ENCODE data around the gene ALS2CL. TPM values are rescaled to one million over a fixed set of nuclear protein-coding genes. Genes with fewer than 3 reads are reported as not detected.

The ALS2CL gene
- total RNA-seq, 1 experiment from 2014 or later: 67.5 TPM

GRCh38 chr3:46629551-46630517 is 63.6 kb downstream of the ALS2CL start:
- intact Hi-C loops (cut with micrococcal nuclease; ENCODE audit: unreplicated experiment): loop anchor here (1.0 kb wide), 2 partner anchors 72 to 142 kb away; no protein-coding TSS in a partner anchor
- H3K79me2 ChIP-seq (ENCODE audit: low read depth): no peaks in the 10 kb centered on the region
- peak; percentile 57 to 77 for DNase-seq
- H3K27ac ChIP-seq: no peak overlapping the region
- BruUV-seq (replicated peaks): no TSS peak
- no peaks in the 10 kb centered on the region for H3K9me3 ChIP-seq (ENCODE audit: insufficient read depth, low read depth)
- H3F3A ChIP-seq (ENCODE audit: insufficient read depth, low read depth): no peaks in the 10 kb centered on the region
- H3K36me3 ChIP-seq (ENCODE audit: low read depth): no peaks in the 10 kb centered on the region
- H3K4me3 ChIP-seq: peak overlapping the region; percentile 7; the same call in 1 of the 2 replicates
- TF ChIP-seq EZH2 (IDR thresholded peaks at IDR 0.05; ENCODE audit: low read depth) (no peak), CTCF (conservative IDR thresholded peaks at IDR 0.05) (peak; percentile 71)
- no peaks in the 10 kb centered on the region for H3K27me3 ChIP-seq (ENCODE audit: insufficient read depth, low read depth)
- peak overlapping the region; percentile 46 for H3K4me2 ChIP-seq
- H4K20me1 ChIP-seq (ENCODE audit: insufficient read depth): no peaks in the 10 kb centered on the region
- H3K4me1 ChIP-seq (replicated peaks; ENCODE audit: insufficient read depth): no peaks in the 10 kb centered on the region
- ChIA-PET POLR2A (ENCODE audit: unreplicated experiment) (no interaction called here), CTCF (interaction anchor here (0.6 to 1.2 kb wide), 6 partner anchors 34 to 323 kb away, joined by 4 to 20 read pairs (median 8); no protein-coding TSS in a partner anchor)
- no peaks in the 10 kb centered on the region for H3K9me2 ChIP-seq (ENCODE audit: insufficient read depth)
- H2AFZ ChIP-seq: peak overlapping the region; percentile 48; the same call in 1 of the 2 replicates

DNA sequence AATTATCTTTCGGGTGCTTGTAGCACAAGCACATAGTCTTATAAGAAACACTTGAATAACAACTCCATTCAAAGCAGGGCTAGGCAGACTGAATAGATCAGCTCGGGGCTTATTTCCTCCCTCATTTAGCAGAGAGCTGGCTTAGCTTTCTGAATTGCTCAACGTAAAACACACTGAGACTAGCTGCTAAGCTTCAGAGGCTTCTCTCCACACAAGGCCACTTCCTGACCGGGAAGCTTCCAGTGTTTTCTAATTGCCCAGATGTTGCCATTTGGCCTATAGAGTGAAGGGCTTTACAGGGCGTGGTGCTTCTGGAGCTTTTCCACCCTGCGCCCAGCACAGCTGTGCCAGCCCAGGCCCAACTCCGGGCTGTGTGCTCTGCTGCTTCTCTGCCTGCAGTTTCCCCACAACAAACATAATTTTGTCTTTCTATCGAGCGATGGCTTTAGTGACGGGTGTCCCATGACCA is 64.5 kb downstream of the ALS2CL start:
- BruUV-seq (replicated peaks): no TSS peak
- Histone ChIP-seq H3K9me2 (ENCODE audit: insufficient read depth) (no peaks in the 10 kb centered on the region), H3K79me2 (ENCODE audit: low read depth) (no peaks in the 10 kb centered on the region), H3K27ac (no peak overlapping the region), H4K20me1 (ENCODE audit: insufficient read depth) (no peaks in the 10 kb centered on the region), H3F3A (ENCODE audit: insufficient read depth, low read depth) (no peaks in the 10 kb centered on the region), H3K27me3 (ENCODE audit: insufficient read depth, low read depth) (no peaks in the 10 kb centered on the region), H3K9me3 (ENCODE audit: insufficient read depth, low read depth) (no peaks in the 10 kb centered on the region), H3K36me3 (ENCODE audit: low read depth) (no peaks in the 10 kb centered on the region), H3K4me2 (no peak overlapping the region), H3K4me3 (no peak overlapping the region), H2AFZ (no peak overlapping the region), H3K4me1 (replicated peaks; ENCODE audit: insufficient read depth) (no peaks in the 10 kb centered on the region)
- no peak for TF ChIP-seq EZH2 (IDR thresholded peaks at IDR 0.05; ENCODE audit: low read depth)
- TF ChIP-seq CTCF (conservative IDR thresholded peaks at IDR 0.05): no peak
- ChIA-PET POLR2A (ENCODE audit: unreplicated experiment) (interaction anchor here (0.6 kb wide), 1 partner anchor 13 kb away, joined by 3 read pairs; no protein-coding TSS in a partner anchor), CTCF (interaction anchor here (0.6 kb wide), 3 partner anchors 9 to 103 kb away, joined by 3 to 11 read pairs (median 8); no protein-coding TSS in a partner anchor)
- intact Hi-C loops (cut with micrococcal nuclease; ENCODE audit: unreplicated experiment): no loop called here
- no peak for DNase-seq

GRCh38 chr3:46627078-46627477 is 66.4 kb downstream of the ALS2CL start:
- Histone ChIP-seq H4K20me1 (ENCODE audit: insufficient read depth) (no peaks in the 10 kb centered on the region), H3K9me2 (ENCODE audit: insufficient read depth) (no peaks in the 10 kb centered on the region), H2AFZ (no peak overlapping the region), H3K36me3 (ENCODE audit: low read depth) (no peaks in the 10 kb centered on the region), H3K27ac (no peak overlapping the region), H3K4me1 (replicated peaks; ENCODE audit: insufficient read depth) (no peaks in the 10 kb centered on the region), H3K9me3 (ENCODE audit: insufficient read depth, low read depth) (no peaks in the 10 kb centered on the region), H3K4me2 (no peak overlapping the region), H3K4me3 (no peak overlapping the region), H3K27me3 (ENCODE audit: insufficient read depth, low read depth) (no peaks in the 10 kb centered on the region), H3F3A (ENCODE audit: insufficient read depth, low read depth) (no peaks in the 10 kb centered on the region), H3K79me2 (ENCODE audit: low read depth) (no peaks in the 10 kb centered on the region)
- no TSS peak for BruUV-seq (replicated peaks)
- DNase-seq: no peak
- ChIA-PET POLR2A (ENCODE audit: unreplicated experiment) (no interaction called here), CTCF (interaction anchor here (0.5 to 0.6 kb wide), 2 partner anchors 749 to 1163 kb away, joined by 3 to 13 read pairs; no protein-coding TSS in a partner anchor)
- intact Hi-C loops (cut with micrococcal nuclease; ENCODE audit: unreplicated experiment): no loop called here
- TF ChIP-seq EZH2 (IDR thresholded peaks at IDR 0.05; ENCODE audit: low read depth) (no peak), CTCF (conservative IDR thresholded peaks at IDR 0.05) (no peak)

Measured in PC-9 (cell line).